Measurements from ENCODE around the gene MKNK1.

MKNK1 gene

DNA sequence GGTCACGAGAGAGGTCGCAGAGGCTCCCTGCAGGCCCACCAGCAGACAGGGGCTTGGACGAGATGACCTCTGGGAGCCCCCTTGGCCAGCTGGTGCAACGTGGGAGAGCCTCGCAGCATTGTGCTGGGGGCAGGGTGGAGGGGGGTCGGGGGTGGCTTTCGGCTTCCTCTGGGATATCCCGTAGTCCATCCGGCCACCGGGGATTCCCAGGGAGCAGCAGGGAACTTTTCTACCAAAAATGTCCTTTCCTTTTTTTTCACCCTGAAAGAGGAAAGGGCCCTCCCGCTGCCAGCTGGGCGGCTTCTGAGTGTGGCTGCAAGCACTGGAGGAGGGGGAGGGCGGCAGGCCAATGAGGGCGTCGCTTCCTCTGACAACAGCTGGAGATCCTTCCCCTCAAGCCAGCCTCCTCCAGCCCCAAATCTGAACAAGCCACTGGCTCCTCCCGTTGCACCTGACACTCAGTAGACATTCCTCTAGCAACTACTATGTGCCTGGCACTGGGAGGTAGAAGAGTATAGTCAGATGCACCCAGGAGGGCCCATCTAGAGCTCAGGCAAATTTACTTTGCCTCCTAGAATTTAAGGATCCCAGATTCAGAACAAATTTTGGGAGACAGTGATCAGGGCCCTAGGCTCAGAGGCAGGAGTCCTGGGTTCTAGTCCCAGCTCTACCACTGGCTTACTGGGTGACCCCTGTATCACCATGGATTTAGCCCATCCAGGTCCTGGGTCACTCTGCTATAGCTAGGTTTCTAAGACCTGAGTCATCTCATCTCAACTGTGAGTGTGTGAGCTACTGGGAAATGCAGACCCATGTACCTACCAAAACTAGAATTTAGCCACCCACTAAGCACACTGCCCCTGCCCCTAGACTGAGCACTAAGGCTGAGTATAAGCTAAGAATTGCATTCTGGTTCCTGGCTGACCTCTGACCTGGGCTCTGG is 9.9 kb upstream of the MKNK1 start:
- Histone ChIP-seq H3F3A (ENCODE audit: low read depth) (no peaks in the 10 kb centered on the region), H3K9me2 (replicated peaks; ENCODE audit: low read depth, low read length) (no peaks in the 10 kb centered on the region), H3K9me3 (ENCODE audit: insufficient read depth, low read depth, low read length) (no peaks in the 10 kb centered on the region), H4K20me1 (ENCODE audit: insufficient read depth, low read length, poor library complexity, severe bottlenecking) (no peaks in the 10 kb centered on the region), H3K4me3 (ENCODE audit: low read length, poor library complexity, severe bottlenecking) (peak overlapping the region; percentile 12), H2AFZ (ENCODE audit: low read length) (no peak overlapping the region), H3K4me1 (ENCODE audit: insufficient read depth, low read length, poor library complexity, severe bottlenecking) (peaks cover 64% of the 10 kb centered on the region), H3K9ac (ENCODE audit: low read depth, low read length, poor library complexity, severe bottlenecking) (peak overlapping the region; percentile 53), H3K4me2 (ENCODE audit: low read depth, low read length, poor library complexity, severe bottlenecking) (peak overlapping the region; percentile 100), H3K27me3 (ENCODE audit: insufficient read depth, low read length, poor library complexity, severe bottlenecking) (no peaks in the 10 kb centered on the region), H3K36me3 (ENCODE audit: insufficient read depth, low read length) (no peaks in the 10 kb centered on the region), H3K79me2 (ENCODE audit: insufficient read depth, low read length) (peaks cover 19% of the 10 kb centered on the region; the same call in 1 of the 2 replicates)
- TF ChIP-seq, protein P1, sequence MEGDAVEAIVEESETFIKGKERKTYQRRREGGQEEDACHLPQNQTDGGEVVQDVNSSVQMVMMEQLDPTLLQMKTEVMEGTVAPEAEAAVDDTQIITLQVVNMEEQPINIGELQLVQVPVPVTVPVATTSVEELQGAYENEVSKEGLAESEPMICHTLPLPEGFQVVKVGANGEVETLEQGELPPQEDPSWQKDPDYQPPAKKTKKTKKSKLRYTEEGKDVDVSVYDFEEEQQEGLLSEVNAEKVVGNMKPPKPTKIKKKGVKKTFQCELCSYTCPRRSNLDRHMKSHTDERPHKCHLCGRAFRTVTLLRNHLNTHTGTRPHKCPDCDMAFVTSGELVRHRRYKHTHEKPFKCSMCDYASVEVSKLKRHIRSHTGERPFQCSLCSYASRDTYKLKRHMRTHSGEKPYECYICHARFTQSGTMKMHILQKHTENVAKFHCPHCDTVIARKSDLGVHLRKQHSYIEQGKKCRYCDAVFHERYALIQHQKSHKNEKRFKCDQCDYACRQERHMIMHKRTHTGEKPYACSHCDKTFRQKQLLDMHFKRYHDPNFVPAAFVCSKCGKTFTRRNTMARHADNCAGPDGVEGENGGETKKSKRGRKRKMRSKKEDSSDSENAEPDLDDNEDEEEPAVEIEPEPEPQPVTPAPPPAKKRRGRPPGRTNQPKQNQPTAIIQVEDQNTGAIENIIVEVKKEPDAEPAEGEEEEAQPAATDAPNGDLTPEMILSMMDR (conservative IDR thresholded peaks at IDR 0.05; ENCODE audit: low read length) = no peak
- TF ChIP-seq EZH2phosphoT487 (IDR thresholded peaks at IDR 0.05; ENCODE audit: borderline replicate concordance) = no peak

DNA sequence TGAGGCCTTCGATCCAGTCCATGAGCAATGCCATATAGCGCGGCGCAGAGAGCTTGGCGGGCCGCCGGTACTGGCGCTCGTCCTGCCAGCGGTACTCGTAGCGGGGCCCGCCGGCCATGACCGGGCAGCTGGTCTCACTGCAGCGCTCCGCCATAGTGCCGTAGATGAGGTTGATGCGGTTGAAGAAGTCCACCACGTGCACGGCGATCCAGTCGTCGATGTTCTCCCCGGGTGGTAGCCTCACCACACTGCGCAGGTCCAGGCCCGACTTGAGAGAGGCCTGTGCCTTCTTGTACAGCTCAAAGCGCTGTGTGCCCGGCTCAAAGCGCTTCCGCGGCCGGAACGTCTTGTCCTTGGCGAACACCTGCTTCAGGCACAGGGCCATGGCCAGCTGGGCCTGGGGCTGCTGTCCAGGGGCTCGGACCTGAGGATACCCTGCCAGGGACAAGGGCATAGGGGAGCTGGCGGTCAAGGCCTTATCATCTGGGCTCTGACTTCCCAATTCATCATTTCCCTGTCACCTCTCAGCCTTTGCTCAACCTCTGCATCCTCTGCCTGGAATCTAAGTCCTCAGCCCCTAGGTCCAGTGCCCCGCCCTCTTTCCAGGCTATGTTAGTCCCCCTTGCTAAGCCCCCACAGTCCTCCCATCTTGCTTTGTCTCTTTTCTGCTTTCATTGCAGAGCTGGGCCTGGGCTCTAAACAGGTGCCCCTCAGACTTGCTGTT is 9.0 kb upstream of the MKNK1 start:
- H3F3A ChIP-seq (ENCODE audit: low read depth) = no peaks in the 10 kb centered on the region
- H3K9me3 ChIP-seq (ENCODE audit: insufficient read depth, low read depth, low read length) = no peaks in the 10 kb centered on the region
- H3K4me1 ChIP-seq (ENCODE audit: insufficient read depth, low read length, poor library complexity, severe bottlenecking) = peaks cover 57% of the 10 kb centered on the region
- H3K27me3 ChIP-seq (ENCODE audit: insufficient read depth, low read length, poor library complexity, severe bottlenecking) = no peaks in the 10 kb centered on the region
- H3K9me2 ChIP-seq (replicated peaks; ENCODE audit: low read depth, low read length) = no peaks in the 10 kb centered on the region
- H4K20me1 ChIP-seq (ENCODE audit: insufficient read depth, low read length, poor library complexity, severe bottlenecking) = no peaks in the 10 kb centered on the region
- peak overlapping the region; percentile 53 for H3K9ac ChIP-seq (ENCODE audit: low read depth, low read length, poor library complexity, severe bottlenecking)
- H3K4me2 ChIP-seq (ENCODE audit: low read depth, low read length, poor library complexity, severe bottlenecking) = peak overlapping the region; percentile 100
- no peak overlapping the region for H2AFZ ChIP-seq (ENCODE audit: low read length)
- H3K36me3 ChIP-seq (ENCODE audit: insufficient read depth, low read length) = no peaks in the 10 kb centered on the region
- TF ChIP-seq, protein P1 (conservative IDR thresholded peaks at IDR 0.05; ENCODE audit: low read length) = no peak
- TF ChIP-seq EZH2phosphoT487 (IDR thresholded peaks at IDR 0.05; ENCODE audit: borderline replicate concordance) = no peak
- H3K79me2 ChIP-seq (ENCODE audit: insufficient read depth, low read length) = peaks cover 19% of the 10 kb centered on the region; the same call in 1 of the 2 replicates
- H3K4me3 ChIP-seq (ENCODE audit: low read length, poor library complexity, severe bottlenecking) = no peak overlapping the region

- Histone ChIP-seq H4K20me1 (ENCODE audit: insufficient read depth, low read length, poor library complexity, severe bottlenecking) (no peaks in the 10 kb centered on the region), H3K9ac (ENCODE audit: low read depth, low read length, poor library complexity, severe bottlenecking) (peak overlapping the region; percentile 33), H3F3A (ENCODE audit: low read depth) (no peaks in the 10 kb centered on the region), H3K4me2 (ENCODE audit: low read depth, low read length, poor library complexity, severe bottlenecking) (peak overlapping the region; percentile 58), H3K4me3 (ENCODE audit: low read length, poor library complexity, severe bottlenecking) (peak overlapping the region; percentile 31), H2AFZ (ENCODE audit: low read length) (no peak overlapping the region), H3K9me3 (ENCODE audit: insufficient read depth, low read depth, low read length) (no peaks in the 10 kb centered on the region), H3K36me3 (ENCODE audit: insufficient read depth, low read length) (no peaks in the 10 kb centered on the region), H3K27me3 (ENCODE audit: insufficient read depth, low read length, poor library complexity, severe bottlenecking) (no peaks in the 10 kb centered on the region), H3K4me1 (ENCODE audit: insufficient read depth, low read length, poor library complexity, severe bottlenecking) (peaks cover 49% of the 10 kb centered on the region), H3K9me2 (replicated peaks; ENCODE audit: low read depth, low read length) (no peaks in the 10 kb centered on the region), H3K79me2 (ENCODE audit: insufficient read depth, low read length) (peaks cover 19% of the 10 kb centered on the region; the same call in 1 of the 2 replicates)
- TF ChIP-seq, protein P1 (conservative IDR thresholded peaks at IDR 0.05; ENCODE audit: low read length) = no peak
- no peak for TF ChIP-seq EZH2phosphoT487 (IDR thresholded peaks at IDR 0.05; ENCODE audit: borderline replicate concordance)
Measured at GRCh38 chr1:46611691-46612221, 7.7 kb upstream of the MKNK1 start.
